ENCODE results near the gene PDE4B.

PDE4B gene

GRCh38 chr1:66292305-66292704 lies 499.6 kb downstream of the PDE4B start:
- no peak for TF ChIP-seq CTCF (IDR thresholded peaks at IDR 0.05; ENCODE audit: low read length, missing control alignments)
- H3K4me3 ChIP-seq (replicated peaks; ENCODE audit: low read depth, low read length) = no peak overlapping the region
- no peak for DNase-seq (ENCODE audit: low read depth)

GRCh38 chr1:66292944-66293343 lies 500.2 kb downstream of the PDE4B start:
- no peak for TF ChIP-seq CTCF (IDR thresholded peaks at IDR 0.05; ENCODE audit: low read length, missing control alignments)
- H3K4me3 ChIP-seq (replicated peaks; ENCODE audit: low read depth, low read length) = no peak overlapping the region
- DNase-seq (ENCODE audit: low read depth) = no peak

- no peak for TF ChIP-seq CTCF (IDR thresholded peaks at IDR 0.05; ENCODE audit: low read length, missing control alignments)
- DNase-seq (ENCODE audit: low read depth) = peak; percentile 71
- H3K4me3 ChIP-seq (replicated peaks; ENCODE audit: low read depth, low read length) = no peak overlapping the region
These were observed 502.1 kb downstream of the PDE4B start for GRCh38 chr1:66294707-66295370.

GRCh38 chr1:66295803-66296202 lies 503.1 kb downstream of the PDE4B start:
- no peak overlapping the region for H3K4me3 ChIP-seq (replicated peaks; ENCODE audit: low read depth, low read length)
- DNase-seq (ENCODE audit: low read depth) = no peak
- TF ChIP-seq CTCF (IDR thresholded peaks at IDR 0.05; ENCODE audit: low read length, missing control alignments) = no peak

- no peak for TF ChIP-seq CTCF (IDR thresholded peaks at IDR 0.05; ENCODE audit: low read length, missing control alignments)
- H3K4me3 ChIP-seq (replicated peaks; ENCODE audit: low read depth, low read length) = no peak overlapping the region
- DNase-seq (ENCODE audit: low read depth) = no peak
These were observed 503.7 kb downstream of the PDE4B start for GRCh38 chr1:66296370-66296769.

GRCh38 chr1:66296951-66297350 lies 504.3 kb downstream of the PDE4B start:
- H3K4me3 ChIP-seq (replicated peaks; ENCODE audit: low read depth, low read length) = no peak overlapping the region
- DNase-seq (ENCODE audit: low read depth) = peak; percentile 39
- no peak for TF ChIP-seq CTCF (IDR thresholded peaks at IDR 0.05; ENCODE audit: low read length, missing control alignments)

GRCh38 chr1:66298464-66298863 lies 505.8 kb downstream of the PDE4B start:
- TF ChIP-seq CTCF (IDR thresholded peaks at IDR 0.05; ENCODE audit: low read length, missing control alignments) = no peak

More at GRCh38 chr1:66298464-66298863, 505.8 kb downstream of the PDE4B start:
- no peak for DNase-seq (ENCODE audit: low read depth)
- no peak overlapping the region for H3K4me3 ChIP-seq (replicated peaks; ENCODE audit: low read depth, low read length)

Measured in fibroblast of pulmonary artery (primary cell).